HepG2 (cell line): Measurements from ENCODE around the gene MS4A10.

Experiments used
- ZMAT3 ChIP-seq: sonication (generic); formaldehyde crosslinking; conservative IDR thresholded peaks from 2 replicates; pipeline ENCODE4 v1.7.0; 2021; ENCODE audit warnings: missing genetic modification reagents
- ZNF75D ChIP-seq: sonication (generic); formaldehyde crosslinking; IDR thresholded peaks from 2 replicates; pipeline ENCODE4 v1.8.1; 2023; ENCODE audit warnings: missing genetic modification reagents, mild to moderate bottlenecking, borderline replicate concordance
- TF ChIP-seq, protein P1 (sequence below): sonication (generic); formaldehyde crosslinking; IDR thresholded peaks from 2 replicates; pipeline ENCODE4 v1.4.0; 2020; ENCODE audit warnings: missing genetic modification reagents
- TF ChIP-seq, protein P2 (sequence below): sonication (generic); formaldehyde crosslinking; IDR thresholded peaks from 2 replicates; pipeline ENCODE4 v1.5.0; 2020; ENCODE audit warnings: mild to moderate bottlenecking, missing genetic modification reagents, moderate library complexity

DNA sequence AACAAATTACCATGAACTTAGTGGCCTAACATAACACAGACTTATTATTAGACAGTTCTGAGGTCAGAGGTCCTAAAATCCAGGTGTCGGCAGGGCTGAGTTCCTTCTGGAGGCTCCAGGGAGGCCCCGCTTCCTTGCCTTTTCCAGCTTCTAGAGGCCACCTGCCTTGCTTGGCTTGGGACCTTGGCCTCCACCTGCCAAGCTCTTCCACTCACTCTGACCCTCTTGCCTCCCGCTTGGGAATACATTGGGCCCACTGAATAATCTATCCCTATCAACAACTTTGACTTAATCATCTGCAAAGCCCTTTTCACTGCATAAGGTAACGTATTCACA lies 3.2 kb upstream of the MS4A10 start:
- TF ChIP-seq ZNF75D (CRISPR knock-in tag) (no peak), ZMAT3 (CRISPR knock-in tag) (no peak)
- TF ChIP-seq, protein P1, sequence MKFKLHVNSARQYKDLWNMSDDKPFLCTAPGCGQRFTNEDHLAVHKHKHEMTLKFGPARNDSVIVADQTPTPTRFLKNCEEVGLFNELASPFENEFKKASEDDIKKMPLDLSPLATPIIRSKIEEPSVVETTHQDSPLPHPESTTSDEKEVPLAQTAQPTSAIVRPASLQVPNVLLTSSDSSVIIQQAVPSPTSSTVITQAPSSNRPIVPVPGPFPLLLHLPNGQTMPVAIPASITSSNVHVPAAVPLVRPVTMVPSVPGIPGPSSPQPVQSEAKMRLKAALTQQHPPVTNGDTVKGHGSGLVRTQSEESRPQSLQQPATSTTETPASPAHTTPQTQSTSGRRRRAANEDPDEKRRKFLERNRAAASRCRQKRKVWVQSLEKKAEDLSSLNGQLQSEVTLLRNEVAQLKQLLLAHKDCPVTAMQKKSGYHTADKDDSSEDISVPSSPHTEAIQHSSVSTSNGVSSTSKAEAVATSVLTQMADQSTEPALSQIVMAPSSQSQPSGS (CRISPR knock-in tag), result no peak
- TF ChIP-seq, protein P2, sequence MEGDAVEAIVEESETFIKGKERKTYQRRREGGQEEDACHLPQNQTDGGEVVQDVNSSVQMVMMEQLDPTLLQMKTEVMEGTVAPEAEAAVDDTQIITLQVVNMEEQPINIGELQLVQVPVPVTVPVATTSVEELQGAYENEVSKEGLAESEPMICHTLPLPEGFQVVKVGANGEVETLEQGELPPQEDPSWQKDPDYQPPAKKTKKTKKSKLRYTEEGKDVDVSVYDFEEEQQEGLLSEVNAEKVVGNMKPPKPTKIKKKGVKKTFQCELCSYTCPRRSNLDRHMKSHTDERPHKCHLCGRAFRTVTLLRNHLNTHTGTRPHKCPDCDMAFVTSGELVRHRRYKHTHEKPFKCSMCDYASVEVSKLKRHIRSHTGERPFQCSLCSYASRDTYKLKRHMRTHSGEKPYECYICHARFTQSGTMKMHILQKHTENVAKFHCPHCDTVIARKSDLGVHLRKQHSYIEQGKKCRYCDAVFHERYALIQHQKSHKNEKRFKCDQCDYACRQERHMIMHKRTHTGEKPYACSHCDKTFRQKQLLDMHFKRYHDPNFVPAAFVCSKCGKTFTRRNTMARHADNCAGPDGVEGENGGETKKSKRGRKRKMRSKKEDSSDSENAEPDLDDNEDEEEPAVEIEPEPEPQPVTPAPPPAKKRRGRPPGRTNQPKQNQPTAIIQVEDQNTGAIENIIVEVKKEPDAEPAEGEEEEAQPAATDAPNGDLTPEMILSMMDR, result no peak
